Erythroblast (primary cell): ENCODE results near the gene BCAR3.

Source experiments
- GATA1 ChIP-seq: IDR thresholded peaks from 2 replicates; pipeline ENCODE4 v1.6.1; 2011; ENCODE audit warnings: low read depth, mild to moderate bottlenecking, control low read depth, low read length, moderate library complexity
- POLR2A ChIP-seq: IDR thresholded peaks from 2 replicates; pipeline ENCODE4 v1.6.1; 2011; ENCODE audit warnings: mild to moderate bottlenecking, low read length

DNA sequence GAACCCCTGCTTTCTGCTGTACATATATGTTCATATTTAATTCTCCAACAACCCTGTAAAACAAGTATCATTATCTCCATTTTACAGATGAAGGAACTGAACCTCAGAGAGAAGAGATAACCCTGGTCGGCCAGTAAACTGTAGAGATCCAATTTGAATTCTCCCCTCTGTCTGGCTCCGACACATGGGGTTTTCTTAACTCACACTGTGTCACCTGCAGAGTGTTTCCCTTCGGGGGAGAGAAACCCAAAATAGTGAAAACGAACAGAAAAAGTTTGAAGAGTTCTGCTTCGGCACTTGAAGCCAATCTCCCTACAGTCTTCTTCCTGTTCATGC, 17.4 kb upstream of the BCAR3 start:
- TF ChIP-seq POLR2A (no peak), GATA1 (no peak)
